Left forelimb (tissue), 1 donor: Measurements from ENCODE around the gene SLC16A10.
A peak's percentile ranks its signal among the peaks of the same experiment; 100 is the strongest.
"Not testable (repeated sequence)": the region's sequence is repeated elsewhere in the genome, so short reads cannot be mapped to it uniquely, and the experiment has no call there.

Experiments used
- DNase-seq: peaks from one replicate; pipeline ENCODE4 v3.0.0-alpha.2; 2018; ENCODE audit warnings: low spot score

SLC16A10 gene

DNA sequence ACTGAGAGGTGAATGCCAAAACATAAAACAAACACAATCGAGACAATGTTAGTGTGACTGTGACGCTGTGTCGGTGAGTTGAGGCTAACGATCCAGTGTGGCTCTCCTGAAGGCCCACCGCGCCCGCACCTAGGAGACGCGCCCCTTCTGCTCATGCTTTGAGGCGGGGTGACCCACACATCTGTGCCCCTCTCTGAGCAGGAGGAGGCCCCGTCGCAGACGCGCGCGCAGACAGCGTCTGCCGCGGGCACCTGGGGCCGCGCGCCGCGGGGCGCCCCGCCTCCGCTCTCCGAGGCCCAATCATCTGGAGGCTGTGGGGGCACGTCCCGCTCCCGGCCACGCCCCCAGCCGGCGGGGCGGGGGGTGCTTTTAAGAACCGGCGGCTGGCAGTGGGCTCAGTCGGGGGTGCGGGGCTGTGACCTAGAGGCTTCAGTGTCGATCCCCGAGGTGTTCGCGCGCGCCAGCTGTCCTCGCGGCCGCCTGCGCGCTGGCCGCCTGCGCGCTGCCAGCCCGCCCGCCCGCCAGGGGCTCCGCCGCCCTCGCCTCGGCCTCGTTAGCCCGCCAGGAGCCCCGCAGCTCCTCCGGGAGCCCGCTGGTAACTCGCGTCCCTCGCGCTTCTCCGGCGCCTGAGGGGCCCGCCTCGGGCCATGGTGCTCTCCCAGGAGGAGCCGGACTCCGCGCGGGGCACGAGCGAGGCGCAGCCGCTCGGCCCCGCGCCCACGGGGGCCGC lies at the start of gene SLC16A10:
Gene SLC16A10, plus strand, starts transcription at position 398 of the 730 bp plus-strand sequence. Its CDS starts 250 bp downstream, at position 648.
- peak; percentile 81 for DNase-seq

DNA sequence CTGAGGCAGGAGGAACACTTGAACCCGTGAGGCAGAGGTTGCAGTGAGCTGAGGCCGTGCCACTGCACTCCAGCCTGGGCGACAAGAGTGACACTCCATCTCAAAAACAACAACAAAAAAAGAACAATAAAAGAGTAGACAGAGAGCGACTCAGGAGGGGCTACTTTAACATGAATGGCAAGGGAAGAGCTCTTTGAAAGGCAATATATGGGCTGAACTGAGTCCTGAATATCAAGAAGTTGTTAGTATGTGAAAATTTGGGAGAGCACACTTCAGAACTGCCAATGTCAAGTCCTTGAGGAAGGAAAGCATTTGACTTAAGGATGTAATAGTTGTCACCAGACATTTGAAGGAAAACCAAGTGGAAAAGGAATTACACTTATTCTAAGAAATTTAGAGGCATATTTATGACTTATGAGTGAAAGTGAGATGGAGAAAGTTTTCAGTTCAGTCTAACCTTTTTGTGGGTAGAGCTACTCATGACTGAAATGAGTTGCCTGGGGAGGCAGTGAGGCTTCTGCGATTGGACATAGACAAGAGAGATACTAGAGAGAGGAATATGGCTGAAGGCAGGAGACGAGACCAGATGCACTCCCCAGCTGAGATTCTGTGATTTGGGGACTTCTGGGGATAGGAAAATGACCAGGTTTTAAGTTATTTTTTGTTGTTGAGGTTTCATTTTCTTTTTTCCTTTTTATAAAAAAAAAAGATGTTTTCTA lies 48.6 kb upstream of the SLC16A10 start:
- no peak for DNase-seq

DNA sequence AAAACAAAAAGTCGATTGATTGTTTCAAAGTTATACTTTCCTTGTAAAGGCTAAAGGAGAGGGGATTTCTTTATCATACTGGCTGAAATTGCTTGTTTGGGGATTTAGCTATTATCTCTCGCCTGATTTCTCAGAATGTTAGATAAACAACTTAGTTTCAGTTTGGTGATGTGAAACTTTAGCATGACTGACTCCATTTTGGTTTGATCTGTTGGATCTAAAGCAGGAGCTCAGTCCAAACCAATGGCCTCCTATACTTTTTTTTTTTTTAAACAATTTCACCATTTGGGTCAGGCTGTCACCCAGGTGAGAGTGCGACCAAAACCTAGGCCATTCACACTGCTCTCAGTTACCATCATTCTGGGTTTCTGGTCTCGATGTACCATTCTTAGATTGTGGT lies 45.4 kb upstream of the SLC16A10 start:
- no peak for DNase-seq

- no peak for DNase-seq
Measured at GRCh38 chr6:111047244-111047643, 40.1 kb upstream of the SLC16A10 start.

GRCh38 chr6:111050261-111051023 lies 36.9 kb upstream of the SLC16A10 start:
- no peak for DNase-seq

- DNase-seq = no peak
Measured at GRCh38 chr6:111052171-111052570, 35.1 kb upstream of the SLC16A10 start.

GRCh38 chr6:111057074-111057752 lies 30.1 kb upstream of the SLC16A10 start:
- DNase-seq = no peak

DNA sequence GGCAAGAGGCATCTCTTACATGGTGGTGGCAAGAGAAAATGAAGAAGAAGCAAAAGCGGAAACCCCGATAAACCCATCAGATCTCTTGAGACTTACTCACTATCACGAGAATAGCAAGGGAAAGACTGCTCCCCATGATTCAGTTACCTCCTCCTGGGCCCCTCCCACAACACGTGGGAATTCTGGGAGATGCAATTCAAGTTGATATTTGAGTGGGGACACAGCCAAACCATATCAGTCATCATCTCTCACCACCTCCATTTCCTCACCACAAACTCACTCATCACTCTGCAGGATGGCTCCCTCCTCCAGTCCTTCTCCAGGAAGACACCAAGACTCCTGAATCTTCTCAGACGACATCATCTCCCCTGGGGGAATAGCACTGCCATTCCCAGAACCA lies 25.8 kb upstream of the SLC16A10 start:
- DNase-seq = no peak

DNA sequence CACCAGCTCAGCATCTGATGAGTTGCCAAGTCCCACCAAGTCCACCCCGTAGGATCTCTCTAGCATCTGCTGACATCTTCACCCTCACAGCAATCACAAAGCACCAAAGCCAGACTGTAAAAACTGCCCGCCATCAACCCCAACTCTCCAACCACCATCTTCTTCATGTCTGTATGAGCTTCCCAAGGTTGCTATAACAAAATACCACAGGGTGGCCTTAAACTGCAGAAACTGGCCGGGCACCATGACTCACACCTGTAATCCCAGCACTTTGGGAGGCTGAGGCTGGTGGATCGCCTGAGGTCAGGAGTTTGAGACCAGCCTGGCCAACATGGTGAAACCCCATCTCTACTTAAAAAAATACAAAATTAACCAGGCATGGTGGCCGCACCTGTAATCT lies 25.3 kb upstream of the SLC16A10 start:
- not testable (repeated sequence) for DNase-seq

- not testable (repeated sequence) for DNase-seq
Measured at GRCh38 chr6:111062860-111063259, 24.4 kb upstream of the SLC16A10 start.

DNA sequence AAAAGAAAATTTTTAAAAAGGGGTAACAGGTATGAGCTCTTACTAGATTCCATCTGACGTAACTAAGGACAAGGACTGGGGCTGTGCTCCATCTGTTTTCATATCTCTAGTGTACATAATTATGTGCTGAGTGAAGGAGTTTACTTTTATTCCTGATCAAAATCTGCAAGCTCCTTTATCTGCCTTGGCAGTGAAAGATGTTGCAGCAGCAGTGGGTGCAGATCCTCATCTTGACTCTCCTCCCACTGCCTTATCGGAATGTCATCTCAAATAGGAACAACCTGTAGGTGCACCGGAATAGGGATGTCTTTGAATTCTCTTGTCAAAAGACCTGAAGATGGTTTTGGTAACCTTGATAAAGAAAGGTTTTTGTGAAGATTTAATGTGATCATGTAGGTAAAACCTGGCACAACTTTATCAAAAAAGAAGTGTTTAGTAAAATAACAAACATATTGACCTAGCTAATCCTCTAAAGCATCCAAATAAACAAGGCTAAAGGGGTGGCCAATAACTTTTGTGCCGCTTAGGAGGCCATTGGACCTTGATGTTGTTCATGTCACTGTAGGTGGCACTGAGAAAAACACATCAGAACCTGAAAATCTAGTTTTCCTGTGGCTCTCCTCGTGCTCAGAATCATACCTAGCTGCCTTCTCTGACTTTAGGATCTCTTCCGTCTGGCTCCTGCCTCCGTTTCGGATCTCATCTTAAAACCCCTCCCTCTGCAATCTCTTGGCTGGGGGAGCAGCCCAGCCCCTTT lies 19.0 kb upstream of the SLC16A10 start:
- no peak for DNase-seq

DNA sequence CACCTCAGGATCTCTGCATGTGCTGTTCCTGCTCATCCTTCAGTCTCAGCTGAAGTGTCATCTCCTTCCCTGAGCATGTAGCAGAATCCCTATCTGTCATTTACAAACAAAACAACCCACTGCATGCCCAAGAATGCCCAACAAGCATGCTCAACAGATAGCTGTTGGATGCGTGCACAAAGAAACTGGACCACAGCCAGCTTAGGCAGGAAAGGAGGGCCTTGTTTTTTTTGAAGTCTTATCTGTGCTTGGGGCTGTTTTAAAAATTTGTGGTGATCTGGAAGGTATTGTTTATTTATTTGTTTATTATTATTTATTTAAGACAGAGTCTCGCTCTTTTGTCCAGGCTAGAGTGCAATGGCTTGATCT lies 18.5 kb upstream of the SLC16A10 start:
- no peak for DNase-seq

DNA sequence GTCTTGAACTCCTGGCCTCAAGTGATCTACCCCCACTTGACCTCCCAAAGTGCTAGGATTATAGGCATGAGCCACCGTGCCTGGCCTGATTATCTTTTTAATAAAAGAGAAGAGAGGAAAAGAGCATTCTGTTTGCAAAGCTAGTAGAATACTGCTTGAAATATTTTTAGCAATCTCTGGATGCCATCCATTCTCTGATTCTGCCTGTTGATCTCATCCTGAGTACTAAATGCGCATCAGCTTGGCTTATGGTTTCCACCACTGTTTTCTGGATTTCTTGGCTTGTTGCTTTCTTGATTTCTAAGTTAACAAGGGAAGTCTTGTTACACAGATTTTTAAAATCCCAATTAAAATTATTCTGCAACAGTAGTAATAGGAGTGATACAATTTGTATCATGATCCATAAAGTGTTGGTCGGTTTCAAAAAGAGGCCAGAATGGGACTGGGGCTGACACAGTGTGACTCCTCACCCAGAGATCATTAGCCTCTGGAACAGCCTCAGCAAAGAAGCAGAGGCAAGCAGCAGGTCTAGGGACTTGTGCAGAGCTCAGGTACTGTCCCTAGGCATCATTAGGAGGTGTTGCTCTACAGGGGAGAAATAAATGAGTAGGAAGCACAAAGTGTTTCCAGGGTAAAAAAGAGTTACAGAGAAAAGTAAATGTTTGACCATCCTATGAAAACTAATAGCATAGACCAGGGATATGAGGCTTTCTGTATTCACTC lies 17.8 kb upstream of the SLC16A10 start:
- no peak for DNase-seq

DNA sequence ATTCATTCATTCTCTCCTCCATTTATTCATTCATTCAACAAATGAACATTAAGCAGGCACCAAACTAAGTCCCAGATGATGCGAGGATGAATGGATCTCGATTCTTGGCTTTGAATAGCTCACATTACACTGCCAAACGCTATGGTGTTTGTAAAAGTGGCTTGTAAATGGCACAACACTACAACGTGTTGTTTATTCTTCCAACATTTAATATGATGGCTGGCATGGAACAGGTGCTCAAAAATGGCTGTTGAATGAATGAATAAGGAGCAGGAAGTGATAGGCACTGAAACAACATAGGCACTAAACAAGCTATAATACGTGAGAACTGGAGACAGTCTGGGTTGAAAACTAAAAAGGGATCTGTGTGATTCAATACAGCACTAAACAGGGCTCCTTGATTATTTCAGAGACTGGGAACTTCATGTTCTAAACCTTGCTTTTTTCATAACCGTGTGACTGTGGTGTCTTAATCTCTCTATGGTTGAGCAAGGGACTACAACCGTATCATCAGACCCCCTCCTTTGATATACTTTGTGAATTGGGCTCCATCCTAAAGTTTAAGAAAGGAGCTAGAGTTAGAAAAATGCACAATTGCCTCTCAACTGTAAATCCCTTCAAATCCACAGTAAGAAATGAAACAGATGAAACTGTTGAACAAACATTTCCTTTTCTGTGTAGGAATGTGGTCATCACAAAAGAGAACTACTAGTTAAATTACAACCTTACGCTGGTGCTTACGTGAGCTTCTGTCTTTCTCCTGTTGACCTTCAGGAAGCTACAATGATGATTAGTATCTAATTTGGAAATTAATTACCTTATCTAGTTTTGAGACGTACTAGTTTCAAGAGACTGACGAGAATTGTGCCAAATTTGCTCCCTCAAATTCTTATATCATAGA lies 16.9 kb upstream of the SLC16A10 start:
- no peak for DNase-seq

DNA sequence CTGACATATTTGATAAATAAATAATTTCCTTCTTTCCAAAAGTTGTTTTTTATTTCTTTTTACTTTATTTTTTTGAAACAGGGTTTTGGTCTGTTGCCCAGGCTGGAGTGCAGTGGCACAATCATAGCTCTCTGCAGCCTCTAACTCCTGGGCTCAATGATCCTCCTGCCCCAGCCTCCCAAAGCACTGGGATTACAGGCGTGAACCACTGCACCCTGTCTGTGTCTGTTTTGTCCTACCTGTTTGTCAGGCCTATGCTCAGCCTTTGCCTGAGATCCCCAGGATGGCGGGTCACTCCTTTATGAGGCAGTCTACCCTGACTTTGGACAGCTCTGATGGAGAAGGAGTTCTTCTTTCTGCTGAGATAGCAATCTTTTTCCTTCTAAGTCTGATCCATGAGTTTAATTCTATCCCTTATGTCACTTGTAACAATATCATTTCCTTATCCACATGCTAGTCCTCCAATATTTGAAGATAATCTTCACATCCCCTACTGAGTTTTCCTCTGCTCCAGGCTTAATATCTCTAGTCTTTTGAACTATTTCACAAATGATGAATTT lies 14.4 kb upstream of the SLC16A10 start:
- no peak for DNase-seq

DNA sequence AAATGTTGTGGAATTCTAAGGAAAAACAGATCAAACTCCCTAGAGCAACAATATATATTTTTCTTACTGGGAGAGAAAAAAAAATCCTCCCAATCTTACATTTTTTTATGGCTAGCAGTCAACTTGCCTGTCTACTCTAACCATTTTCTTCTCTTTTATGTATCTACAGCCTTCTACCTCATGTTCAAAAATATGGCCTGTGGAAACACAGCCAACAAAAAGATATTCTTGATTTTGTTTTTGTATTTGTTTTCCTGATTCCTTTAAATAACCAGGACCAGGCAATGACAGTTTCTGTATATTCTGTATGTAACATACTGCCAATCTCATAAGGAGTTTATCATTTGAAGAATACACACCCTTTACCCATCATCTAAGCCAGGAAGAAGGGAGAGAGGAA lies 13.0 kb upstream of the SLC16A10 start:
- DNase-seq = no peak

DNA sequence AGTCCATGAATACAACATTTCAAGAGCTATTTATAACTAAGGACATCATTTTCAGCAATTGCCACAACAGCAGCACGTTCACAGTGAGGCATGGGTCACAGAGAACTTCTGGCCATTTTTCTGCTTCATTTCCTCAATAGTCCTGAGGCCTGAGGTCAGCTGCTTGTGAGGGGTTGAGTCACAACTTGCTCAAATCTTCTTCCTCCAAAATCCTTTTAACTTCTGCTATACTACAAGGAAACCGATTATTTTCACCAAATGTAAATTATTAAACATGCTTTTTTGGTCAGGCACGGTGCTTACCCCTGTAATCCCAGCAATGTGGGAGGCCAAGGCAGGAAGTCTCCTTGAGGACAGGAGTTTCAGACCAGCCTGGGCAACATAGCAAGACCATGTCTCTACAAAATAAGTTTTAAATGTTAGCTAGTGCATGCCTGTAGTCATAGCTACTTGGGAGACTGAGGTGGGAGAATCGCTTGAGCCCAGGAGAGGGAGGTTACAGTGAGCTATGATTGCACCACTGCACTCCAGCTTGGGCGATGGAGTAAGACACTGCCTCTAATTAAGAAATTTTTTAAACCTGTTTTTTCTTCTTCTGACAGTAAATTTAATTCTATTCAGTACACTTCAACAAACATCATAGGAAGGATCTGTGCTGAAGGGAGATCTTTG lies 11.1 kb upstream of the SLC16A10 start:
- no peak for DNase-seq

DNA sequence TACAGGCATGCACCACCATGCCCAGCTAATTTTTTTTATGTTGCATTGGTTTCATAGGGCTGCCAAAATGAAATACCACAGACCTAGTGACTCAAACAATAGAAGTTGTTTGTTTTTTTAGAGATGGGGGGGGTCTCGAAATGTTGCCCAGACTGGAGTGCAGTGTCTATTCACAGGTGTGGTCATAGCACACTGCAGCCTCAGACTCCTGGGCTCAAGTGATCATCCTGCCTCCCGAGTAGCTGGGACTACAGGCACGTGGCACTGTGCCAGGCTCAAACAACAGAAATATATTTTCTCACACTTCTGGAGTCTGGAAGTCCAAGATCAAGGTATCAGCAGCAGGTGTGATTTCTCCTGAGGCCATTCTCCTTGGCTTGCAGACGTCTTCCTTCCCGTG lies 6.6 kb upstream of the SLC16A10 start:
- no peak for DNase-seq

DNA sequence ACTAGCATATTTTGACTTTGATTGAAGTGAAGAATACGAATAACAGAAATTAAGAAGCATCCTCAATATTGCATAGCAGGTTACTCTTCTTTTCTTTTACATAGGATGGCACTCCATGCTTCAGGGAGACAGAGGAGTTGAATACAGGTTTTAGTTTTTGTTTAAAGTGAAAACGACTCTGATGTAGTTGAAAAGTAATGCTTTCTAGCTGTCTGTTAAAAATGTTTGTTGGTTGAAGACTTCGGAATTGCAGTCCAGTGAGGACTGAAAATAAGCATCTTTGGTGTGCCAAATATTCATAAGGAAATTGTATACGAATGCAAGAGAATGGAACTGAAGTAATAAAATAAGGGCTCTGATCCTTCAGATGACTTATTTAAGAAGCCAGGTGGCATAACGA lies 618 bp upstream of the SLC16A10 start:
- no peak for DNase-seq
